MCF 10A (cell line): ENCODE results near the gene PCNX4. TPM values are rescaled to one million over a fixed set of nuclear protein-coding genes. Genes with fewer than 3 reads are reported as not detected.

Source experiments
- BruUV-seq: library from RNA; stranded (reverse); fragments of 400-500 nt; replicated peaks from 2 replicates; lab custom pipeline; 2021; lab: Mats Ljungman, UMichigan
- CTCF ChIA-PET: fragments of 300-600 bp; sonication (Branson Sonifier 250); formaldehyde crosslinking; extraction: SDS; loops from one replicate; lab custom pipeline; 2021; ENCODE audit warnings: antibody characterized with exemption, inconsistent platforms; lab: Yijun Ruan, JAX
- POLR2A ChIA-PET: fragments of 300-600, 350-650 bp; sonication (Branson Sonifier 250); formaldehyde crosslinking; extraction: SDS; loops from one replicate; lab custom pipeline; 2020; ENCODE audit warnings: antibody characterized with exemption, inconsistent platforms; lab: Yijun Ruan, JAX
- DNase-seq: peaks from one replicate; pipeline ENCODE4 v3.0.0-alpha.2; 2018; ENCODE audit not compliant: unreplicated experiment
- H3K27ac Mint-ChIP-seq: one replicate; pipeline ENCODE4 v1.8.0; 2022; ENCODE audit warnings: mild to moderate bottlenecking, low read depth, mixed read lengths; ENCODE audit not compliant: unreplicated experiment
- H3K27me3 Mint-ChIP-seq: one replicate; pipeline ENCODE4 v1.8.0; 2022; ENCODE audit warnings: mixed read lengths; ENCODE audit not compliant: insufficient read depth, unreplicated experiment
- H3K36me3 Mint-ChIP-seq: one replicate; pipeline ENCODE4 v1.8.0; 2022; ENCODE audit warnings: mild to moderate bottlenecking, moderate library complexity, mixed read lengths; ENCODE audit not compliant: insufficient read depth, unreplicated experiment
- H3K4me1 Mint-ChIP-seq: one replicate; pipeline ENCODE4 v1.8.0; 2022; ENCODE audit warnings: mixed read lengths; ENCODE audit not compliant: insufficient read depth, unreplicated experiment
- H3K4me3 Mint-ChIP-seq: one replicate; pipeline ENCODE4 v1.8.0; 2022; ENCODE audit warnings: mild to moderate bottlenecking, moderate library complexity, mixed read lengths; ENCODE audit not compliant: unreplicated experiment
- H3K9me3 Mint-ChIP-seq: one replicate; pipeline ENCODE4 v1.8.0; 2022; ENCODE audit warnings: mixed read lengths; ENCODE audit not compliant: unreplicated experiment
- intact Hi-C: fragments of 100-400 bp; cut with micrococcal nuclease; formaldehyde crosslinking; loops from 2 replicates; pipeline ENCODE4 v1.14.1; 2022
- total RNA-seq: library from RNA; stranded (reverse); gene quantifications from 2 replicates; pipeline ENCODE4 v1.2.3, GENCODE V29; 2022
- TF ChIP-seq, protein P1 (sequence below): fragments of 200-600 bp; IDR thresholded peaks from one replicate; pipeline ENCODE4 v1.8.0; 2022; ENCODE audit warnings: antibody characterized with exemption, mild to moderate bottlenecking; ENCODE audit not compliant: unreplicated experiment

PCNX4 gene
- total RNA-seq, 1 experiment from 2014 or later: 62.8 TPM

DNA sequence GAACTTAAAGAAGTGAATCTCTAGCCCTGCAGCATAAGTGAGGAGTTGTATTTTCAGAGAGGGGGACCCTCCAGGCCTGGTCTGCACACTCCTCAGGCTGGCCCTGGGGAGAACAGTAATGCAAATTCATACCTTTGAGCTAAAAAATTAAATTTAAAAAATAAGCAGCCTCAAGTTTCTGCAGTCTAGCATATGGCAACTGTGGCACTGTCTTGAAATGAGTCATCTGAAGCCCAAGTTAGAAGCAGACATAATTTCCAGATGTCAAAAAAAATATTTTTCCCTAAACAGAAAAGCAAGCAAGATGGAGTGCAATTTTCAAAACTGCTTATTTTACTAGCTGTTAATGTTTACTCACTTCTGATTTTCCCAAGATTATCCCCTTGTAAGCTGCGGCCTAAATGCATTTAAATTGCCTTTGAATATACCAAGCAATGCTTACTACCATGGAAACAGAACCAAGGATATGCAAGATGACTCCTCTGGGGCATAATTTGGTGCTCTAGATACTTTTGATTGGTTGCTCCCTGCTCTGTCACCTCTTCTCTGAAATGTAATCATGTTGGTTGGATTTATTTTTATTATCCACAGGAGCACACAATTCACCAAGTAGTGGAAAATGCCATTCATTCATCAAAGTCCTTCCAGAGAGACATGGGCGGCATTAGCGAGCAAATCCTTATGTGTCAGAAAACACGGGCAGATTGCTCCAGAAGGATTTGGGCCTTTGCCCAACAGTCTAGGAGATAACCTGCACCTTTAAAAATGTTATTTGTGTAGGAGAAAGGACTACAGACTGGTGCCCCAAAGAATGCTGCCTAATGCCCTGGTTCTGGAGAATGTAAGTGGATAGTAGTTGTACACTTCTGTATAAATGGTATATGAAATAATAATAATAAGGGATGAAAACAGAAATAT is 98.5 kb downstream of the PCNX4 start:
- TF ChIP-seq, protein P1, sequence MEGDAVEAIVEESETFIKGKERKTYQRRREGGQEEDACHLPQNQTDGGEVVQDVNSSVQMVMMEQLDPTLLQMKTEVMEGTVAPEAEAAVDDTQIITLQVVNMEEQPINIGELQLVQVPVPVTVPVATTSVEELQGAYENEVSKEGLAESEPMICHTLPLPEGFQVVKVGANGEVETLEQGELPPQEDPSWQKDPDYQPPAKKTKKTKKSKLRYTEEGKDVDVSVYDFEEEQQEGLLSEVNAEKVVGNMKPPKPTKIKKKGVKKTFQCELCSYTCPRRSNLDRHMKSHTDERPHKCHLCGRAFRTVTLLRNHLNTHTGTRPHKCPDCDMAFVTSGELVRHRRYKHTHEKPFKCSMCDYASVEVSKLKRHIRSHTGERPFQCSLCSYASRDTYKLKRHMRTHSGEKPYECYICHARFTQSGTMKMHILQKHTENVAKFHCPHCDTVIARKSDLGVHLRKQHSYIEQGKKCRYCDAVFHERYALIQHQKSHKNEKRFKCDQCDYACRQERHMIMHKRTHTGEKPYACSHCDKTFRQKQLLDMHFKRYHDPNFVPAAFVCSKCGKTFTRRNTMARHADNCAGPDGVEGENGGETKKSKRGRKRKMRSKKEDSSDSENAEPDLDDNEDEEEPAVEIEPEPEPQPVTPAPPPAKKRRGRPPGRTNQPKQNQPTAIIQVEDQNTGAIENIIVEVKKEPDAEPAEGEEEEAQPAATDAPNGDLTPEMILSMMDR: no peak
- H3K27me3 Mint-ChIP-seq: no peaks in the 10 kb centered on the region
- BruUV-seq: no TSS peak
- no peaks in the 10 kb centered on the region for H3K4me1 Mint-ChIP-seq
- H3K4me3 Mint-ChIP-seq: no peak overlapping the region
- no peaks in the 10 kb centered on the region for H3K36me3 Mint-ChIP-seq
- DNase-seq: no peak
- no peak overlapping the region for H3K27ac Mint-ChIP-seq
- H3K9me3 Mint-ChIP-seq: no peaks in the 10 kb centered on the region
- POLR2A ChIA-PET: interaction anchor here (0.6 to 1.6 kb wide), 4 partner anchors 9 to 245 kb away, joined by 3 read pairs; partner anchors contain the start of genes DHRS7 and PPM1A
- CTCF ChIA-PET: interaction anchor here (0.5 to 10.7 kb wide), 7 partner anchors 9 to 1097 kb away, joined by 3 to 118 read pairs (median 5); partner anchors contain the start of gene PPM1A
- intact Hi-C loops: loop anchor here (2.0 to 10.0 kb wide), 4 partner anchors 165 to 1165 kb away; no protein-coding TSS in a partner anchor

DNA sequence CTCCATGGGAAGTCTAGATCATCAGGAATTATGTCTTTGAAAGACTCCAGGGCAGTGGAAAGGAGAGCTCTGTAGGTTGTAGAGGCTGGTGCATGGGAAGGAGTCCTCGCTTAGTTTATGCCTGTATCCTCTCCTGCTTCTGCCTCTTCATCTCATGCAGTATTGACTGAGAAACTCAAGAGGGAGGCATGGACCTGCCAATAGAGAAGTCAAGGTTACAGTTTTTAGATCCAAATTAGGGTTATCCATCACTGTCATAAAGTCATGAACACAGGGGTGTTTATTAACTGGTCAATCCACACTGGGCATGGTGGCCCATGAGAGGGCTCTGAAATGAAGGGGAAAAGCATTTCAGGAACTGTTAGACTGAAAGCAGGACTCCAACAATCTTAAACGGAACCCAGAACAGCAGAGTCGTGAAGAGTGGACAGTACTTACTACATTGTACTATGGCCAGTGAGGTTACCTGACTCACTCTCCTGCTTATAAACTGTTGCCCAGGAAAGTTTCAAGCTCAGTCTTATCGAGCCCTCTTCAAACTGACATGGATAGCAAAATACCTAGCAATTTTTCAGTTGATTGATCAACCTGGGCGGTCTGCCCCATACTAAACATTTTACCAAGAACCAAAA is 103.6 kb downstream of the PCNX4 start:
- POLR2A ChIA-PET: interaction anchor here (1.2 kb wide), 1 partner anchor 103 kb away, joined by 4 read pairs; the partner anchor contains the start of gene PCNX4
- Mint-ChIP-seq H3K27me3 (no peaks in the 10 kb centered on the region), H3K27ac (no peak overlapping the region), H3K36me3 (no peaks in the 10 kb centered on the region), H3K9me3 (peaks cover 15% of the 10 kb centered on the region), H3K4me3 (no peak overlapping the region), H3K4me1 (no peaks in the 10 kb centered on the region)
- no peak for DNase-seq
- TF ChIP-seq, protein P1: no peak
- BruUV-seq: no TSS peak
- CTCF ChIA-PET: interaction anchor here (0.7 to 1.4 kb wide), 5 partner anchors 12 to 866 kb away, joined by 3 to 4 read pairs (median 3); no protein-coding TSS in a partner anchor
- intact Hi-C loops: no loop called here

DNA sequence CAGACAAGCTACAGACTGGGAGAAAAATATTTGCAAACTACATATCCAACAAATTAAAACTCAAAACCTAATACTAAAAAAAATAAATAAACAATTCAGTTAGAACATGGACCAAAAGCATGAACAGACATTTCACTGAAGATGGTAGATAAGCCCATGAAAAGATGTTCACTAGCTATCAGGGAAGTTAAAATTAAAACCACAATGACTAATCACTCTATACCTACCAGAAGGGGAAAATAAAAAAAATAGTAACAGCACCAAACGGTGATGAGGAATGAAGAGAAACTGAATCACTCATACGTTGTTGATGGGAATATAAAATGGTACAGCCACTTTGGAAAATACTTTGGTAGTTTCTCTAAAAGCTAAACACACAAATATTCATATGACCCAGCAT is 104.6 kb downstream of the PCNX4 start:
- Mint-ChIP-seq H3K4me1 (no peaks in the 10 kb centered on the region), H3K4me3 (no peak overlapping the region), H3K27me3 (no peaks in the 10 kb centered on the region), H3K27ac (no peak overlapping the region), H3K36me3 (no peaks in the 10 kb centered on the region), H3K9me3 (peaks cover 15% of the 10 kb centered on the region)
- BruUV-seq: no TSS peak
- DNase-seq: peak; percentile 3
- CTCF ChIA-PET: interaction anchor here (0.7 to 1.4 kb wide), 3 partner anchors 151 to 867 kb away, joined by 3 to 4 read pairs (median 3); no protein-coding TSS in a partner anchor
- POLR2A ChIA-PET: interaction anchor here (1.2 kb wide), 1 partner anchor 104 kb away, joined by 4 read pairs; the partner anchor contains the start of gene PCNX4
- intact Hi-C loops: no loop called here
- TF ChIP-seq, protein P1: no peak
